Testis (tissue), 3 donors: ENCODE results near the gene ZNF577. TPM values are rescaled to one million over a fixed set of nuclear protein-coding genes. Genes with fewer than 3 reads are reported as not detected.
"Not testable (repeated sequence)": the region's sequence is repeated elsewhere in the genome, so short reads cannot be mapped to it uniquely, and the experiment has no call there.

Experiments
- DNase-seq: peaks from one replicate; pipeline ENCODE4 v3.0.0-alpha.2; 2019
- H3K27ac ChIP-seq, 2 donors: fragments of 200-600 bp; sonication (generic); one replicate each; pipeline ENCODE4 v1.5.1; 2019
- H3K27me3 ChIP-seq: fragments of 200-600 bp; sonication (generic); one replicate; pipeline ENCODE4 v1.5.1; 2019
- H3K36me3 ChIP-seq: fragments of 200-600 bp; sonication (generic); one replicate; pipeline ENCODE4 v1.5.1; 2017; ENCODE audit warnings: low read depth; ENCODE audit errors: missing control alignments
- H3K4me1 ChIP-seq: fragments of 200-600 bp; sonication (generic); one replicate; pipeline ENCODE4 v1.5.1; 2019
- H3K4me3 ChIP-seq, 2 donors: fragments of 200-600 bp; sonication (generic); one replicate each; pipeline ENCODE4 v1.5.1; 2017 to 2019
- H3K9me3 ChIP-seq: fragments of 200-600 bp; sonication (generic); one replicate; pipeline ENCODE4 v1.5.1; 2017
- POLR2A ChIP-seq: fragments of 450-650 bp; IDR thresholded peaks from one replicate; pipeline ENCODE4 v1.6.1; 2017; ENCODE audit warnings: antibody characterized with exemption, mild to moderate bottlenecking, moderate library complexity
- WGBS, 2 donors: methylation state at CpG; one replicate each; pipeline ENCODE4 v1.1.5; 2018; 5-methylcytosine and 5-hydroxymethylcytosine counted together
- intact Hi-C: fragments of 100-400 bp; cut with DNase I; formaldehyde crosslinking; loops from one replicate; pipeline ENCODE4 v1.15.1; 2023; ENCODE audit warnings: low total_unique reads
- polyA plus RNA-seq: library from polyadenylated mRNA; stranded (reverse); fragments of 350-450 nt; fragmentation: Illumina TruSeq; extraction: RNeasy Lipid Tissue Mini Kit (QIAGEN cat#74804); gene quantifications from one replicate; pipeline ENCODE4 v1.2.3, GENCODE V29; 2014; ENCODE audit warnings: low read depth, low replicate concordance; ENCODE audit not compliant: insufficient read depth
- total RNA-seq, 2 donors: library from RNA; depleted of rRNA; stranded (reverse); fragments of >200 nt; gene quantifications; one replicate each; pipeline ENCODE4 v1.2.3, GENCODE V29; 2016
- TF ChIP-seq, protein P1 (sequence below), 3 experiments: fragments of 450-650 bp in 2 of 3; fragments of 200-600 bp in 1 of 3; sonication (generic) in 1 of 3; IDR thresholded peaks; one replicate each; pipeline ENCODE4 v1.5.1; 2016 to 2019; ENCODE audit warnings: antibody characterized with exemption in 3 of 3, mild to moderate bottlenecking in 2 of 3, moderate library complexity in 1 of 3

Gene ZNF577
- total and polyA plus RNA-seq, 3 donors from 2014 or later, result 43.5 to 85.2 (median 65.2) TPM

DNA sequence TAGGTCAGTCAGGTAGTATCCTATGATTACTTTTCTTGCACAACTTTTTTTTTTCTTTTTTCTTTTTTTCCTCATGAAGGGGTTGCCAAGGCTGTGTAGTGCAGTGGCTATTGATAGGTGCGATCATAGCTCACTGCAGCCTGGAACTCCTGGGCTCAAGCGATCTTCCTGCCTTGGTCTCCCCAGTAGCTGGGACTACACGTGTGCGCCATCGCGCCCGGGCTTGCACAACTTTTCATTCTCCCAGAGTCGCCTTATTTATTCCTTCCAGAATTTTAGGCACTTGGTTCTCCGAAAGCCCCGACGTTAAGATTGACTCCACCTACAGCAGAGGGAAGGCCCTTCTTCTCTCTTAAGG, 38.7 kb upstream of the ZNF577 start:
- H3K27ac ChIP-seq, result peak overlapping the region; percentile 88 to 90
- no peaks in the 10 kb centered on the region for H3K27me3 ChIP-seq
- H3K9me3 ChIP-seq, result peaks cover 4% of the 10 kb centered on the region
- H3K4me1 ChIP-seq, result peaks cover 3% of the 10 kb centered on the region
- TF ChIP-seq, protein P1, sequence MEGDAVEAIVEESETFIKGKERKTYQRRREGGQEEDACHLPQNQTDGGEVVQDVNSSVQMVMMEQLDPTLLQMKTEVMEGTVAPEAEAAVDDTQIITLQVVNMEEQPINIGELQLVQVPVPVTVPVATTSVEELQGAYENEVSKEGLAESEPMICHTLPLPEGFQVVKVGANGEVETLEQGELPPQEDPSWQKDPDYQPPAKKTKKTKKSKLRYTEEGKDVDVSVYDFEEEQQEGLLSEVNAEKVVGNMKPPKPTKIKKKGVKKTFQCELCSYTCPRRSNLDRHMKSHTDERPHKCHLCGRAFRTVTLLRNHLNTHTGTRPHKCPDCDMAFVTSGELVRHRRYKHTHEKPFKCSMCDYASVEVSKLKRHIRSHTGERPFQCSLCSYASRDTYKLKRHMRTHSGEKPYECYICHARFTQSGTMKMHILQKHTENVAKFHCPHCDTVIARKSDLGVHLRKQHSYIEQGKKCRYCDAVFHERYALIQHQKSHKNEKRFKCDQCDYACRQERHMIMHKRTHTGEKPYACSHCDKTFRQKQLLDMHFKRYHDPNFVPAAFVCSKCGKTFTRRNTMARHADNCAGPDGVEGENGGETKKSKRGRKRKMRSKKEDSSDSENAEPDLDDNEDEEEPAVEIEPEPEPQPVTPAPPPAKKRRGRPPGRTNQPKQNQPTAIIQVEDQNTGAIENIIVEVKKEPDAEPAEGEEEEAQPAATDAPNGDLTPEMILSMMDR (IDR thresholded peaks at IDR 0.05), result no peak
- H3K4me3 ChIP-seq, result peak overlapping the region; percentile 80 to 95
- WGBS, 2 donors, result 7 to 16% methylated on average over 11 of the region's 11 CpGs
- no peak for DNase-seq
- intact Hi-C loops, result no loop called here
- H3K36me3 ChIP-seq, result no peaks in the 10 kb centered on the region

DNA sequence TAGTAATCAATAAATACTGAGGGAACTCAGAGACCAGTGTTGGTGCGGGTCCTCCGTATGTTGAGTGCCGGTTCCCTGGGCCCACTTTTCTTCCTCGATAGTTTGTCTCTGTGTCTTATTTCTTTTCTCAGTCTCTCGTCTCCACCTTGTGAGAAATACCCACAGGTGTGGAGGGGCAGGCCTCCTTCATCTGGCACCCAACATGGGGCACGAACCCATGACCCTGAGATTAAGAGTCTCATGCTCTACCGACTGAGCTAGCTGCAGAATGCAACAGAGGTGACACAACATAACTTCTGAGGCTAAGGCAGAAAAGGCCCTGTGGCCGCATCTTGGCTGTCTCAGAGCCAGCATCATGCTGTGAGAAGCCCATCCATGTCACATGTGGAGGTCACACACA, 34.2 kb upstream of the ZNF577 start:
- intact Hi-C loops, result no loop called here
- WGBS, 2 donors, result 87 to 92% methylated on average over 7 to 8 of the region's 8 CpGs

DNA sequence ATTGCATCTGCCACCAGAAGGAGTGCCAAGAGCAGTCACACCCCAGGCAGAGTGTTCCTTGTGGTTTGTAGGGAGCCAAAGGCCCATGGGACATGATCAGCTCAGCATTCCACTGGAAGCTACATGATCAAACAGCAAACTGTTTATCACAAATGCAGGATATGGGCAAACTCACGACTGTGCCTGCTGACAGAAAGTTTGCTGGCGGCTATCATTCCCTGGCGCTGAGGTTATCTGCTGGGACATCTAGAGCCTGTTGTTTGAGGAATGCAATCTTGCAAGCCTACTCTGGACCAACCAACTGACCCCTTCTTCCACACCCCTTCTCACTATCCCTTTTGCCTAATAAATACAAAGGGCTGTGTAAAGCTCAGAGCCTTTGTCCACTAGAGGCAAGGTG, 31.9 kb upstream of the ZNF577 start:
- Histone ChIP-seq H3K27ac (no peak overlapping the region), H3K4me1 (no peaks in the 10 kb centered on the region), H3K9me3 (peaks cover 4% of the 10 kb centered on the region), H3K36me3 (no peaks in the 10 kb centered on the region), H3K4me3 (no peak overlapping the region), H3K27me3 (no peaks in the 10 kb centered on the region)
- intact Hi-C loops, result no loop called here
- no peak for TF ChIP-seq POLR2A
- TF ChIP-seq, protein P1 (IDR thresholded peaks at IDR 0.05), result no peak
- no peak for DNase-seq
- WGBS, 2 donors, result 88 to 90% methylated on average over 3 of the region's 3 CpGs

More for the DNA sequence above, 34.2 kb upstream of the ZNF577 start:
- no peak for DNase-seq
- no peak overlapping the region for H3K27ac ChIP-seq
- TF ChIP-seq, protein P1 (IDR thresholded peaks at IDR 0.05), result no peak
- no peak for TF ChIP-seq POLR2A
- no peaks in the 10 kb centered on the region for H3K4me1 ChIP-seq
- H3K36me3 ChIP-seq, result no peaks in the 10 kb centered on the region
- H3K27me3 ChIP-seq, result no peaks in the 10 kb centered on the region
- no peak overlapping the region for H3K4me3 ChIP-seq
- H3K9me3 ChIP-seq, result peaks cover 4% of the 10 kb centered on the region

DNA sequence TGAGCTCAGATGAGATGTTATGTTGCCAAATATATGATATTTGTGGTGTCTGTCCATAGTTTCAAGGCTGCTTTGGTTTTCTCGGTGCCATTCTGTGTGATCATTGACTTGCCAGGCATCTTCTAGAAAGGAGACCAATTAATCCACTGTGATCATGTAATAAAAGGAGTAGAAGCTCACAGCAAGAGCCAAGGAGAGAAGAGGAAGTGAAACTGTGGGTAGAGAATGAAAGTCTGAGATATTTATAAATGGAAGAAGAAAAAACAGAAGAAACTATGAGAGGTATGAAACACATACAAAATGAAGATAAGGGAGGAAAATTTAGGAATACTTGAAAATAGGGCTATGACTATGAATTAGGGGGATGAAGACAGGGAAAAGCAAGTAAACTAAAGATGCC, 28.4 kb upstream of the ZNF577 start:
- Histone ChIP-seq H3K27me3 (no peaks in the 10 kb centered on the region), H3K4me1 (no peaks in the 10 kb centered on the region), H3K27ac (no peak overlapping the region), H3K4me3 (no peak overlapping the region), H3K36me3 (no peaks in the 10 kb centered on the region), H3K9me3 (no peaks in the 10 kb centered on the region)
- no peak for DNase-seq
- intact Hi-C loops, result no loop called here
- TF ChIP-seq, protein P1 (IDR thresholded peaks at IDR 0.05), result no peak
- no peak for TF ChIP-seq POLR2A
- 89 to 94% methylated on average over 1 of the region's 1 CpG for WGBS, 2 donors

DNA sequence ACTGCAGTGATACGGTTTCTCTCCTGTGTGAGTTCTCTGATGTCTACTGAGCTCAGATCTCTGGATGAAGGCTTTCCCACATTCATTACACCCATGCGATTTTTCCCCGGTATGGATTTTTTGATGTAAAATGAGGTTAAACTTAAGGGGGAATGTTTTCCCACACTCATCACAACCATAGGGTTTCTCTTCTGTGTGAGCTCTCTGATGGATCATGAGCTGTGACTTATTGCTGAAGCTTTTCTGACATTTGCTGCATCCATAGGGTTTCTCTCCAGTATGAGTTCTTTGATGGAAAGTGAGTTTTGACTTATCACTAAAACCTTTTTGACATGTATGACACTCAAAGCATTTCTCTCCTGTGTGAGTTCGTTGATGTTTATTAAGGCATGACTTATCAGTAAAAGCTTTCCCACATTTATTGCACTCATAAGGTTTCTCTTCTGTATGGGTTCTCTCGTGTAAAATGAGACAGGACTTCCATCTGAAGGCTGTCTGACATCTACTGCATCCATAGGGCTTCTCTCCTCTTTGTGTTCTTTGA, 27.6 kb upstream of the ZNF577 start:
- no peaks in the 10 kb centered on the region for H3K36me3 ChIP-seq
- H3K27ac ChIP-seq, result no peak overlapping the region
- no peak for TF ChIP-seq POLR2A
- TF ChIP-seq, protein P1 (IDR thresholded peaks at IDR 0.05), result no peak
- H3K27me3 ChIP-seq, result no peaks in the 10 kb centered on the region
- DNase-seq, result no peak
- 79 to 86% methylated on average over 4 to 5 of the region's 5 CpGs for WGBS, 2 donors
- H3K4me3 ChIP-seq, result no peak overlapping the region
- intact Hi-C loops, result no loop called here
- H3K9me3 ChIP-seq, result no peaks in the 10 kb centered on the region
- no peaks in the 10 kb centered on the region for H3K4me1 ChIP-seq

DNA sequence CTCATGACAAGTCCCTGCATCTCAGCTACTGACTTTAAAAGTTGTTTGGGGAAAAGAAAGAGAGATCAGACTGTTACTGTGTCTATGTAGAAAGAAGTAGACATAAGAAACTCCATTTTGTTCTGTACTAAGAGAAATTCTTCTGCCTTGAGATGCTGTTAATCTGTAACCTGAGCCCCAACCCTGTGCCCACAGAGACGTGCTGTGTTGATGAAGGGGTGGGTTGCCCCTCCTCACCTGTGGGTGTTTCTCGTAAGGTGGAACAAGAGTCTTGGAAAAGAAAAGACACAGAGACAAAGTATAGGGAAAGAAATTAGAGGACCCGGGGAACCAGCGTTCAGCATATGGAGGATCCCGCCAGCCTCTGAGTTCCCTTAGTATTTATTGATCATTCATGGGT, 20.2 kb upstream of the ZNF577 start:
- H3K27me3 ChIP-seq, H3K27ac ChIP-seq, H3K36me3 ChIP-seq, DNase-seq, H3K9me3 ChIP-seq, H3K4me3 ChIP-seq, intact Hi-C loops, H3K4me1 ChIP-seq: not testable (repeated sequence)
- WGBS, 2 donors, result 25 to 33% methylated on average over 5 of the region's 5 CpGs

DNA sequence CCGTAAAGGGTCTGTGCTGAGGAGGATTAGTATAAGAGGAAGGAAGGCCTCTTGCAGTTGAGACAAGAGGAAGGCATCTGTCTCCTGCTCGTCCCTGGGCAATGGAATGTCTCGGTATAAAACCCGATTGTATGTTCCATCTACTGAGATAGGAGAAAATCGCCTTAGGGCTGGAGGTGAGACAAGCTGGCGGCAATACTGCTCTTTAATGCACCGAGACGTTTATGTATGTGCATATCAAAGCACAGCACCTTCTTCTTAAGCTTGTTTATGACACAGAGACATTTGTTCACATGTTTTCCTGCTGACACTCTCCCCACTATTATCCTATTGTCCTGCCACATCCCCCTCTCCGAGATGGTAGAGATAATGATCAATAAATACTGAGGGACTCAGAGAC, 18.4 kb upstream of the ZNF577 start:
- H3K36me3 ChIP-seq, H3K9me3 ChIP-seq, H3K4me3 ChIP-seq, H3K27ac ChIP-seq, DNase-seq, H3K4me1 ChIP-seq, H3K27me3 ChIP-seq, intact Hi-C loops: not testable (repeated sequence)
- 48 to 56% methylated on average over 9 of the region's 9 CpGs for WGBS, 2 donors

DNA sequence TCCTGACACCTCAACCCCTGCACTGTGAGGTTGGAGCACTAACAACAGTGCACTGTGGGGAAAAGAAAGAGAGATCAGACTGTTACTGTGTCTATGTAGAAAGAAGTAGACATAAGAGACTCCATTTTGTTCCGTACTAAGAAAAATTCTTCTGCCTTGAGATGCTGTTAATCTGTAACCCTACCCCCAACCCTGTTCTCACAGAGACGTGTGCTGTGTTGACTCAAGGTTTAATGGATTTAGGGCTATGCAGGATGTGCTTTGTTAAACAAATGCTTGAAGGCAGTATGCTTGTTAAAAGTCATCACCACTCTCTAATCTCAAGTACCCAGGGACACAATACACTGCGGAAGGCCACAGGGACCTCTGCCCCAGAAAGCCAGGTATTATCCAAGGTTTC, 17.9 kb upstream of the ZNF577 start:
- H3K4me3 ChIP-seq, DNase-seq, H3K36me3 ChIP-seq, H3K9me3 ChIP-seq, H3K27ac ChIP-seq, H3K27me3 ChIP-seq, intact Hi-C loops, H3K4me1 ChIP-seq: not testable (repeated sequence)
- WGBS, 2 donors, result 76 to 80% methylated on average over 3 of the region's 3 CpGs
